HG03025 (cell line): ENCODE data around the gene EDN2.

Source experiments
- ATAC-seq: cut with Tn5 transposase; IDR thresholded peaks from one replicate; pipeline ENCODE4 v1.9.1; 2021; ENCODE audit warnings: mild to moderate bottlenecking, moderate library complexity; ENCODE audit not compliant: unreplicated experiment, low FRiP score

EDN2 gene

GRCh38 chr1:41518471-41518870 lies 34.0 kb upstream of the EDN2 start:
- ATAC-seq = no peak

GRCh38 chr1:41517062-41517438 lies 32.6 kb upstream of the EDN2 start:
- no peak for ATAC-seq

DNA sequence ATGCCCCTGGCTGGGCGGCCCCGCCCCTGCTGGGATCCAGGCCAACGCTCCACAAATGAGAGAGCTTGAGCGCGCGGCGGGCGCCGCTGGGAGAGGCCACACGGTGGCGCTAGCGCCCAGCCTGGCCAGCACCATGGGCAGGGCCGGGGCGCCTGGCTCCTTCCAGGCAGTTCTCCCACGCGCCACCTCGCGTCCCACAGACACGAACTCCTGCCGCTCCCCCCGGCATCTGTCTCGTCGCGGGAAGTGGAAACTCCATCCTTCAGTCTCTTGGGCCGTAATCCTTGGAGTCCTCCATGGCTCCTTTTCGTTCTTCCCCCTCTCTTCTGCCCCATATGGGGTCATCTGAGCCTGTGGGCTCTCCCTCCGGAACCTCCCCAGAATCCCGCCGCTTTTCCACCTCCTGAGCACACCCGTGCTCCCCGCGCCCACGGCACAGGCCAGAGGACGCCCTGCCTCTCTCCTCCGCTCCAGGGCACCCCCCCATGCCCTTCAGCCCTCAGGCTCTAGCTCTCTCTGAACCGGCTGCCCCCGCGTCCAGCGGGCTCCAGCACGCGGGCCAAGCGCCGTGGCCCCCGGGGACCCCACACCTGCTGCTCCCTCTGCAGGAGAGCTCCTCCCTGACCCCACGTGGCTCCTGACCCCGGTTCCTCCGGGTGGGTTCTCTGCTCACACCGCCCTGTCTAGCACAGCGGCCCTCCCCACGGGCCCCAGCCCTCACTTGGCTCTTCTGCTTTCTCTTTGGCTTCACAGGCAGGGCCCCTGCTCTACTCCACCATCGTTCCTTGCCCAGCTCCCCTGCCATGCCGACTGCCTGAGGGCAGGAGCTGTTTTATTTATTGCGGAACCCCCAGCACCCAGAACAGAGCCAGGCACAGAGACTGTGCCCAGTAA lies 31.9 kb upstream of the EDN2 start:
- no peak for ATAC-seq

DNA sequence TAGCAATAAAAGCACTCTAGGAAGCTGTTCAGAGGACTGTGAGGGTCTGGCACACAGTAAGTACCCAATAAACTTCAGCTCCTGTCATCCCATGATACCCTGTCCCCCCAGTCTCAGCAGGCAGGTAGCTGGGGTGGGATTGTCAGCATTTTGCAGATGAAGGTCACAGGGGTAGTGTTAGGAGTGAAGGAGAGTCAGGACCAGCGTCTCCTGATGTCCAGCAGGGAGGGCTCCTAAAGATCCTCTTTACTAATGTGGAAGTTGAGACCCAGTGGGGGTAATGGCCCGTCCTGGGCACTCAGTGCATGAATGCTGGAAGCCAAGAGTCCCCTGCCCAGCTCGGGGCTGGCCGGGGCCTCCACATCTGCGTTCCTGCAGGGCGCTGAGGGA lies 31.3 kb upstream of the EDN2 start:
- ATAC-seq = no peak

- ATAC-seq = no peak
Observed at GRCh38 chr1:41515131-41515678, 30.7 kb upstream of the EDN2 start.

DNA sequence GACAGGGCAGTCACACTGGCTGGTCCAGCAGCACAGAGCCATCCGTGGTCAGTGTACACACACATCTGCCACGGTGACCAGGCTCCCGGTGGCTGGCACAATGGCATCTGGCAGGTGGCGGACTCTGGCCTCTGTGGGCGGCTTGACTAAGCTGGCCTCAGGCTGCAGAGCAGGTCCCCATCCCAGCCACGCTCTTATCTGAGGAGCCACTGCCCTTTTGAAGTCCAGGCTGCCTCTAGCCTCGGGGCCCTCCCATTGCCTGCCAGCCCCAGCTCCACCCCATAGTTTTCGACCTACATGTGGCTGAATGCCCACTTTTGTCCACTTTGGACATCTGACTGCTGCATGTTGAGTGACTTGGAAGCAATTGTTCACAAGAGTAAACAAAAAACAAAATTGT lies 29.9 kb upstream of the EDN2 start:
- ATAC-seq = no peak

- ATAC-seq = no peak
Observed at GRCh38 chr1:41513383-41513735, 28.9 kb upstream of the EDN2 start.

- no peak for ATAC-seq
Observed at GRCh38 chr1:41512701-41513382, 28.4 kb upstream of the EDN2 start.

DNA sequence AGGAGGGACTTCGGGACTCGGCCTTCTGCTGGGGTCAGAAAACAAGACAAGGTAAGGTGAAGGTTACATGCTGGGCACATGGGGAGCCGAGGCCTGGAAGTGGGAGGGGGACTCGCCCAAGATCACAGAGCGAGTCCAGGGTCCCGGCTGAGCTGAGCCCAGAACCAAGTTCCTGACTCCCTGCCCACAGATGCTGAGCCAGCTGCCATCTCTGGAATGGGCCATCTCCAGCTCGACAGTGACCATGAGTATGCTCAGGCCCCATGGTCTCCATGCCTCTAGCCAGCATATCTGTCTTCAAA lies 26.7 kb upstream of the EDN2 start:
- no peak for ATAC-seq

DNA sequence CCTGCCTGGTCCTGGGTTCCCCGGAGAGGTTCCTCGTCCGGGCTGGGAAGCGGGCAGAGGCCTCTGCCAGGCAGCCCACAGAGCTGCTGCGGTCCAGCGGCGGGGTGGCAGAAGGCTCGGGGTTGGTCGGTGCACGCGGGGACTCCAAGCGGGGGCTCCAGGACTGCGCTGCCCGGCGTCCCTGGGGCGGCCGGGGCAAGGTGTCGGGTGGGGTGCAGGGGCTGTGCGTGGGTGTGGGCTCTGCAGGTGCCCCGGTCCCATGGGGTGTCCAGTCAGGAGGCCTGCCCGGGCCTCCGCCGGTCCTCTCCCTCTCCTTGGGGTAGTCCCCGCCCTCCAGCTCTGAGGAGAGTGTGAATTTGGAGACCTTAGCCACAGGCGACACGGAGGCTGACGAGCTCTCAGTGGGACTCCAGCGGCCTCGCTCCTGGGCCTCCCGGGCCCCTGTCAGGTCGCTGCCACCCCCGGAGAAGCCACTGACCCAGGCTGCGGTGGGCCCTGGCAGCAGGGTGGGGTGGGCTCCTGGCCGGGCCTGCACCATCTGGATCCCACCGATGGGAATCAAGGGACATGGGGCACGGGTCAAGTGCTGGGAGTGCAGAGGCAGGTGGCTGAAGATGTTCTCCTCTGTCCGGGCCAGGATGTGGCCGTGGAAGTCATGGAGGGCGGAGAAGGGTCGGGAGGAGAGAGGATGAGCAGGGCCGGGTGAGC lies 26.2 kb upstream of the EDN2 start:
- no peak for ATAC-seq

DNA sequence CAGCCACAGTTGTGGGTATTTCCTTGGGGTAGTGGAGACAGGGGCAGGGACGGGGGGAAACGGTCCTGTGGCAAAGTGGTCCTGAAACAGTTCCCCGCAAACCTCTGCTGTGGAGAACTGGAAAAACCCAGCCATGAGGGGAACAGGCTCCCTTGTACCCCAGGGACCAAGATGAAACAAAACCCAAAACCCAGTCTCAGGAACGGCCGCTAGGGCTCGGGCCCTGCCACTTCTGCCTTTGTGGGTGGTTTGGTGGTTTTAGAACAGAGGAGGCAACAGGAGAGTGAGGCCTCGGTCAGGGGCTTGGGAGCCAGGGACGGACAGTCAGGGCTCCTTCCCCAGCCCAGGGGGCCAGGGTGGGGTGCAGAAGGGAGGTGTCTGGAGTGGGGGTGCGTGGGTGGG lies 24.8 kb upstream of the EDN2 start:
- no peak for ATAC-seq

- ATAC-seq = no peak
Observed at GRCh38 chr1:41508290-41508689, 23.8 kb upstream of the EDN2 start.

GRCh38 chr1:41507836-41508235 lies 23.4 kb upstream of the EDN2 start:
- no peak for ATAC-seq

DNA sequence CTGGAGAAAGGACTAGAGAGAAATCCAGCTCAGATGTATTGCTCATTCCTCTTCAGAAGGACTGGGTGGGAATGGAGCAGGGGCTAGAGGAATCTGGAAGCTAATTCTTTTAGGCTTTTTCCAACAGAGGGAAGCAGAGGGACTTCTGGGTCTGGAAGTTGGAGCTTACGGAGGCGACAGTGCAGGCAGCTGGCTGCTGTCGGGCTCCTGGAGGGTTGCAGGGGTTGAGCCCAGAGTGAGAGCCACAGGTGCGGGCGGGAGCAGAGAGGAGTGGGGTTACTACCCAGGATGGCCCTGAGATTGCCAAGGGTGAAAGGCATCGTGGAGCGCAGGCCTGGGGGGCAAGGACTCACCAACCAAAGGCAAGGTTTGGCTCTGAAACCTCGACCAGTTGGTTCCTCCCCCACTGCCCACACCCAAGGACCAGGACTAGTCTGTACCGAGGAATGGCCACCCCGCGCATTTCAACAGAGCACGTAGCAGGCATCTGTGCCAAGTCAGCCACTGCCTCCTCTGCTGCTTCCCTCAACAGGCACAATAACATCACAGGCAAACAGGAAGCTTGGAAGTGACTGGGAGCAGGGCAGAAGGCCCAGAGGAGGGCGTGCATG lies 22.7 kb upstream of the EDN2 start:
- no peak for ATAC-seq

GRCh38 chr1:41504114-41505035 lies 19.9 kb upstream of the EDN2 start:
- ATAC-seq = no peak

DNA sequence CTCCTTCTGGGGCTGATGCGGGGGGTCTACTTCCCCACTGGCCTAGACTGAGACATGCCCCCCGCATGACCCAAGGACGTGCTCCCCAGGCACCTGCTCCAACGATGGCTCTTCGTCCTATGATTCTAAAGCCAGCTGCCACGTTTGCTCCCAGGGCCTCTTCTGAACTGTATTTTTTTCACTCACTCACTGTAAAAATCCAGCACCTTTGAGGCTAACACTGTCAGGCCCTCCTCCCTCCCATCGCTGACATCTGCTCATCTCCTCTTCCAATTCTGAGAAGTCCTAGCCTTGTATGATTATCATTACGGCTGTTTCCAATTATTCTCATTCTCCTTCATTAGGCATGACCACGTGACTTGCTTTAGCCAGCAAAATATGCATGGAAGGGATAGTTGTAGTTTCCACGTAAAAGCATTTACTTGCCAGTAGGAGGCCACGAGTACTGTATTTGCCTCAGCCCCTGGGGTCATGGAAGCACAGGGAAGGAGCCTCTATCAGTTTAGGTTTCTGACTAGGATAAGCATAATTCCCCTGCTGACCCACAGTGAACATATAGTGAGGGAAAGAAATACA lies 19.1 kb upstream of the EDN2 start:
- ATAC-seq = no peak

DNA sequence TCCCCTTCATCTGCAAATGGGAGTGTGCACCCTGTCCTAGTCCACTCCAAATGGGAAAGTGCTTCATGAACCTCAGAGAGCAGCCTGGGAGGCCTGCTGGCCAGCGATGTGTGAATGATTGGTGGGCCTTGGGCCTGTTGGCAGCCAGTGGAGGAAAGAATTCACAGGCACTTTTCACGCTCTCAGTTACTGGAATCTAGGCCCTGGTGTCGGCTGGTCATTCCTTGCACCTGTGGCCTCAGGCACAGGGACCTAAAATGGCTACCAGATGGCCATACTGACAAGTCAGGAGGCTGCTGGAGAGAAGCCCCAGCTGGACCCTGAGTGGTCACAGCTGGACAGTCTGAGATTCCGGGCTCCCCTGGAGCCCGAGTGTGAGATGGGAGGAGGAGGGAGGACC lies 18.4 kb upstream of the EDN2 start:
- no peak for ATAC-seq

DNA sequence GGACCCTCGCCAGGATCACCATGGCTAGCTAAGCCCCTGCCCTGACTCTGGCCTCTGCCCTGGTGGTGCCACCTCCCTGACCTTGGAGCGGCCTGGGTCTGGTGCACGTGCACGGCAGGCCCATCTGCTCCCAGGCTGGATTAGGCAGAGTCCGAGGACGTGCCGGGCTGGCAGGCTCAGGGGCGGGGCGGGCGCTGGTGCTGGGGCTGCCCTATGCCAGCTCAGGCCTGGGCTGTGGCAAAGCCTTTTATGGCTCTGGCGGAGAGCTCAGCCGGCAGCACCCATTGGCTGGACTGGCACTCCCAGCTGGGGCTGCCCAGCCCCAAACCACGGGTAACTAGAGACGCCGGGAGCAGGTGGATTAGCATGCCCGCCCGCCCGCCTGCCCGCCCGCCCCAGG lies 17.1 kb upstream of the EDN2 start:
- no peak for ATAC-seq

- ATAC-seq = no peak
Observed at GRCh38 chr1:41500781-41501518, 16.5 kb upstream of the EDN2 start.
